ENCODE results near the gene PRR11.

DNA sequence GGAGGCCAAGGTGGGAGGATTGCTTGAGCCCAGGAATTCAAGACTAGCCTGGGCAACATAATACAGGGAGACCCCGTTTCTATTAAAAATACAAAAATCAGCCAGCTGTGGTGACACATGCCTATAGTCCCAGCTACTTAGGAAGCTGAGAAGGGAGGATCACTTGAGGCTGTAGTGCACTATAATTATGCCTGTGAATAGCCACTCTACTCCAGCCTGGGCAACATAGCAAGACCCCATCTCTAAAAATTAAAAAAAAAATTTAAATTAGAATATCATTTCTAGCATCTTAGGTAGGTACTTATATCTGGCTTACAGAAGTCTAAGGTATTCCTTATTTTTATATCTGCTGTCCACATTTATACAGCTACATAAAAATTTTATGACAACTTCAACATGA, 46.8 kb downstream of the PRR11 start:
- TF ChIP-seq GATA2 (IDR thresholded peaks at IDR 0.05; ENCODE audit: low read depth, low read length) (no peak), GATA3 (IDR thresholded peaks at IDR 0.05; ENCODE audit: low read depth, low read length) (no peak)
